ENCODE results near the gene ELL3.
A peak's percentile ranks its signal among the peaks of the same experiment; 100 is the strongest.

The ELL3 gene

GRCh38 chr15:43795197-43795596, 18.4 kb upstream of the ELL3 start:
- DNase-seq (ENCODE audit: low read depth in 2 of 2), result no peak
- H3K4me3 ChIP-seq (replicated peaks in 1 of 2; ENCODE audit: low read depth in 2 of 2, low read length in 2 of 2), result no peak overlapping the region
- TF ChIP-seq CTCF (IDR thresholded peaks at IDR 0.05; ENCODE audit: low read depth, low read length), result no peak

GRCh38 chr15:43794269-43795037, 17.7 kb upstream of the ELL3 start:
- H3K4me3 ChIP-seq (replicated peaks in 1 of 2; ENCODE audit: low read depth in 2 of 2, low read length in 2 of 2), result no peak overlapping the region
- no peak for TF ChIP-seq CTCF (IDR thresholded peaks at IDR 0.05; ENCODE audit: low read depth, low read length)
- DNase-seq (ENCODE audit: low read depth in 2 of 2), result peak; percentile 44 to 53

- no peak for DNase-seq (ENCODE audit: low read depth in 2 of 2)
- TF ChIP-seq CTCF (IDR thresholded peaks at IDR 0.05; ENCODE audit: low read depth, low read length), result no peak
- peak overlapping the region; percentile 96 to 100 for H3K4me3 ChIP-seq (replicated peaks in 1 of 2; ENCODE audit: low read depth in 2 of 2, low read length in 2 of 2)
Observed at GRCh38 chr15:43793647-43794046, 16.9 kb upstream of the ELL3 start.

DNA sequence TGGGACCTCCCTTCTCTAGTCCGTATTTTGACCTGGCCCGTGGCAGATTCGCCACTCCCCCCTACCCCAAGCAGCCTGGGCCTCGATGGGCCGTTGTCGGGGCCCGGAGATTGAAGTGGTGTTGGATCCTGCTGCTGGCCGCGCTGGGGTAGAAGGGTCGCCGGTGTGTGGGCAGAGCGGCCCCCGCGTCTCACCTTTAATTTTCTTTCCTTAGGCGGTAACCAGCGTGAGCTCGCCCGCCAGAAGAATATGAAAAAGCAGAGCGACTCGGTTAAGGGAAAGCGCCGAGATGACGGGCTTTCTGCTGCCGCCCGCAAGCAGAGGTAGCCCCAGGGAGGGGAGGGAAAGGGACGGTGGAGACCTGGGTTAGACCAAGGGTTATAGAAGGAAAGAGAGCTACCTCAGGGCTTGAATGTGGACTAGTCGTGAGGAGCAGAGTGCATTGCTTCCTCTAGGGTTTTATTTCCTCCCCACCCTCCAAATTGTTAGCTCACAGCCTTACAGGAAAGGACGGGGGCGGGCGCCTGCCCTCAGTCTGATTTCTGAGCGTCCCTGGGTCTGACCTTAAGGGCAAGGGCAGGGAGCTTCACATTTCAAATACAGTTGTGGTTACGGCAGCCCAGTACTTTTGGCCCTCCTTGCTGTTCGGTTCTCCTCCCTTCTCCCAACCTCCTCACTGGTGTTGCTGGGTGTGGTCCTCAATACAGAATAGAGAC, 16.2 kb upstream of the ELL3 start:
- DNase-seq (ENCODE audit: low read depth in 2 of 2), result peak; percentile 45 to 48
- TF ChIP-seq CTCF (IDR thresholded peaks at IDR 0.05; ENCODE audit: low read depth, low read length), result no peak
- H3K4me3 ChIP-seq (replicated peaks in 1 of 2; ENCODE audit: low read depth in 2 of 2, low read length in 2 of 2), result peak overlapping the region; percentile 96 to 100

- TF ChIP-seq CTCF (IDR thresholded peaks at IDR 0.05; ENCODE audit: low read depth, low read length), result no peak
- peak within 1 kb of the TSS; percentile 96 to 100 for H3K4me3 ChIP-seq (replicated peaks in 1 of 2; ENCODE audit: low read depth in 2 of 2, low read length in 2 of 2)
- peak; percentile 100 for DNase-seq (ENCODE audit: low read depth in 2 of 2)
Observed at GRCh38 chr15:43791993-43792760, 15.4 kb upstream of the ELL3 start, which contains the start of gene SERF2. Gene SERF2, plus strand, starts transcription at chr15:43792320. Its CDS starts 57 bp downstream, at chr15:43792377.

DNA sequence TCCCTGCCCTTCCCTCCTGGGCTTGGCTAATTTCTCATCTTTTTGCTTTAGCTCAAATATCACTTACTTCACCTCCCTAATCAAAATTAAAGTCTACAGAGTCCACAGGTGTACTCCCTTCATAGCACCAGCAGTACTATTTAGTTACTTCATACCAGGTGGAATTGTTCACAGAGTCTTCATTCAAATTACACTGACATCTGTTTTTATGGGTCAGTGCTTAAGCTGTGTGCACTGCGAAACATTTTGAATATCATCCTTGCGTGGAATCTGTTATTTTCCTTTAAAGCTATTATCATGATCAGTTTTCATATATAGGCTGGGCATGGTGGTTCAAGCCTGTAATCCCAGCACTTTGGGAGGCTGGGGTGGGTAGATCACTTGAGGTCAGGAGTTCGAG, 12.6 kb upstream of the ELL3 start:
- DNase-seq (ENCODE audit: low read depth in 2 of 2), result no peak
- no peak for TF ChIP-seq CTCF (IDR thresholded peaks at IDR 0.05; ENCODE audit: low read depth, low read length)
- H3K4me3 ChIP-seq (replicated peaks in 1 of 2; ENCODE audit: low read depth in 2 of 2, low read length in 2 of 2), result no peak overlapping the region

Measured in cardiac fibroblast (primary cell).